NCI-H1694 treated with DMSO at 0.1 percent for 48 hours (cell line): ENCODE data around the gene SLBP.
"Not testable (repeated sequence)": the region's sequence is repeated elsewhere in the genome, so short reads cannot be mapped to it uniquely, and the experiment has no call there.

Experiments used
- DNase-seq: peaks from one replicate; lab custom pipeline; 2025; lab: John Stamatoyannopoulos, UW

Gene SLBP

GRCh38 chr4:1711571-1712215, 426 bp downstream of the SLBP start:
- no peak for DNase-seq

- DNase-seq = no peak
These were observed 1.0 kb downstream of the SLBP start for GRCh38 chr4:1711055-1711570.

- no peak for DNase-seq
These were observed 3.5 kb downstream of the SLBP start for GRCh38 chr4:1708581-1708980.

- no peak for DNase-seq
These were observed 5.8 kb downstream of the SLBP start for GRCh38 chr4:1706358-1706757.

- DNase-seq = no peak
These were observed 6.4 kb downstream of the SLBP start for GRCh38 chr4:1705732-1706131.

- DNase-seq = no peak
These were observed 8.3 kb downstream of the SLBP start for GRCh38 chr4:1703867-1704266.

- DNase-seq = not testable (repeated sequence)
These were observed 10.4 kb downstream of the SLBP start for GRCh38 chr4:1701671-1702070.

GRCh38 chr4:1695913-1696312, 16.2 kb downstream of the SLBP start:
- no peak for DNase-seq

- peak; percentile 54 for DNase-seq
These were observed 18.8 kb downstream of the SLBP start for GRCh38 chr4:1693131-1693896.

- DNase-seq = no peak
These were observed 20.3 kb downstream of the SLBP start for GRCh38 chr4:1691737-1692373.

- no peak for DNase-seq
These were observed 21.4 kb downstream of the SLBP start for GRCh38 chr4:1690698-1691097.

GRCh38 chr4:1686440-1687036, 25.6 kb downstream of the SLBP start:
- no peak for DNase-seq

- no peak for DNase-seq
These were observed 26.6 kb downstream of the SLBP start for GRCh38 chr4:1685235-1686150.

- no peak for DNase-seq
These were observed 27.4 kb downstream of the SLBP start for GRCh38 chr4:1684506-1685234.

GRCh38 chr4:1683736-1684505, 28.2 kb downstream of the SLBP start, which contains the start of gene FAM53A:
TSS of gene FAM53A (minus strand) at chr4:1684313. CDS start at chr4:1668741, 15,572 bp downstream.
- no peak for DNase-seq

- DNase-seq = no peak
These were observed 28.8 kb downstream of the SLBP start for GRCh38 chr4:1683261-1683735.

GRCh38 chr4:1682860-1683259, 29.3 kb downstream of the SLBP start:
- no peak for DNase-seq

- no peak for DNase-seq
These were observed 33.9 kb downstream of the SLBP start for GRCh38 chr4:1678244-1678643.

- no peak for DNase-seq
These were observed 35.3 kb downstream of the SLBP start for GRCh38 chr4:1676605-1677525.
